Naive thymus-derived CD4-positive, alpha-beta T cell (primary cell): ENCODE results near the gene MACF1. TPM values are rescaled to one million over a fixed set of nuclear protein-coding genes. Genes with fewer than 3 reads are reported as not detected.
"Not testable (repeated sequence)": the region's sequence is repeated elsewhere in the genome, so short reads cannot be mapped to it uniquely, and the experiment has no call there.

Source experiments
- ATAC-seq: fragments of 150-1000 bp; cut with Tn5 transposase; 2 replicates; pipeline ENCODE4 v1.10.0; 2021; ENCODE audit warnings: mild to moderate bottlenecking, moderate library complexity
- CTCF ChIA-PET: fragments of 350-600 bp; sonication (Branson Sonifier 250); formaldehyde crosslinking; loops from one replicate; lab custom pipeline; 2021; ENCODE audit warnings: antibody characterized with exemption; lab: Charles Lee
- POLR2A ChIA-PET: fragments of 350-600 bp; sonication (Branson Sonifier 250); formaldehyde crosslinking; loops from one replicate; lab custom pipeline; 2021; ENCODE audit warnings: antibody characterized with exemption, inconsistent platforms; lab: Charles Lee
- DNase-seq, 9 donors: peaks; one replicate each; pipeline versions ENCODE4 v3.0.0 to v3.0.0-alpha.2; 2020 to 2022; ENCODE audit warnings: mixed read lengths in 1 of 9
- H3K27ac ChIP-seq: one replicate; pipeline ENCODE4 v1.7.0; 2013; ENCODE audit warnings: mild to moderate bottlenecking, low read depth, low read length, moderate library complexity
- H3K27me3 ChIP-seq, 2 donors: one replicate each; pipeline ENCODE4 v1.7.0; 2013; ENCODE audit warnings: low read length in 2 of 2, mild to moderate bottlenecking in 2 of 2, moderate library complexity in 2 of 2; ENCODE audit not compliant: control insufficient read depth in 2 of 2, insufficient read depth in 2 of 2
- H3K36me3 ChIP-seq, 3 experiments: 1 replicate in 2 of 3; 2 replicates in 1 of 3; pipeline ENCODE4 v1.7.0; 2013; ENCODE audit warnings: low read length in 3 of 3, mild to moderate bottlenecking in 3 of 3, moderate library complexity in 1 of 3; ENCODE audit not compliant: insufficient read depth in 3 of 3, control insufficient read depth in 2 of 3
- H3K4me1 ChIP-seq, 2 donors: one replicate each; pipeline ENCODE4 v1.7.0; 2013; ENCODE audit warnings: low read length in 2 of 2, mild to moderate bottlenecking in 2 of 2, moderate library complexity in 1 of 2; ENCODE audit not compliant: control insufficient read depth in 2 of 2, insufficient read depth in 2 of 2
- H3K4me3 ChIP-seq: 2 replicates; pipeline ENCODE4 v1.7.0; 2013; ENCODE audit warnings: mild to moderate bottlenecking, low read length
- H3K9me3 ChIP-seq, 3 experiments: 1 replicate in 2 of 3; 2 replicates in 1 of 3; pipeline ENCODE4 v1.7.0; 2013; ENCODE audit warnings: low read length in 3 of 3; ENCODE audit not compliant: control insufficient read depth in 2 of 3
- H3K27ac Mint-ChIP-seq, 9 donors: one replicate each; pipeline ENCODE4 v1.8.0; 2020 to 2022; ENCODE audit warnings: mixed read lengths in 9 of 9, mild to moderate bottlenecking in 8 of 9, moderate library complexity in 5 of 9, inconsistent platforms in 2 of 9
- H3K27me3 Mint-ChIP-seq, 5 donors: one replicate each; pipeline ENCODE4 v1.8.0; 2021 to 2022; ENCODE audit warnings: mixed read lengths in 5 of 5, mild to moderate bottlenecking in 1 of 5
- H3K36me3 Mint-ChIP-seq, 5 donors: one replicate each; pipeline ENCODE4 v1.8.0; 2020 to 2022; ENCODE audit warnings: mixed read lengths in 5 of 5, mild to moderate bottlenecking in 3 of 5, inconsistent platforms in 1 of 5
- H3K4me1 Mint-ChIP-seq, 7 donors: one replicate each; pipeline ENCODE4 v1.8.0; 2020 to 2022; ENCODE audit warnings: mixed read lengths in 7 of 7, mild to moderate bottlenecking in 3 of 7, inconsistent platforms in 1 of 7
- H3K4me3 Mint-ChIP-seq, 10 donors: one replicate each; pipeline ENCODE4 v1.8.0; 2020 to 2022; ENCODE audit warnings: mild to moderate bottlenecking in 10 of 10, mixed read lengths in 10 of 10, moderate library complexity in 6 of 10, inconsistent platforms in 2 of 10
- H3K9me3 Mint-ChIP-seq, 11 donors: one replicate each; pipeline ENCODE4 v1.8.0; 2020 to 2022; ENCODE audit warnings: mixed read lengths in 11 of 11, mild to moderate bottlenecking in 4 of 11, inconsistent platforms in 1 of 11, moderate library complexity in 1 of 11
- intact Hi-C, 2 donors: fragments of 100-400 bp; cut with micrococcal nuclease; formaldehyde crosslinking; loops; one replicate each; pipeline ENCODE4 v1.15.1; 2023
- polyA plus RNA-seq, 2 donors: library from polyadenylated mRNA; unstranded; fragments of 300-500 nt; fragmentation: Illumina TruSeq; gene quantifications; one replicate each; pipeline ENCODE4 v1.2.3, GENCODE V29; 2021
- total RNA-seq, 6 experiments: library from RNA in 5 of 6; stranded (reverse) in 5 of 6; gene quantifications; 1 replicate in 5 of 6; 2 replicates in 1 of 6; pipeline ENCODE4 v1.2.3 and lab custom pipeline; 2021 to 2026

Gene MACF1
- total and polyA plus RNA-seq, 7 experiments from 2014 or later: 21.2 to 409 (median 288) TPM

DNA sequence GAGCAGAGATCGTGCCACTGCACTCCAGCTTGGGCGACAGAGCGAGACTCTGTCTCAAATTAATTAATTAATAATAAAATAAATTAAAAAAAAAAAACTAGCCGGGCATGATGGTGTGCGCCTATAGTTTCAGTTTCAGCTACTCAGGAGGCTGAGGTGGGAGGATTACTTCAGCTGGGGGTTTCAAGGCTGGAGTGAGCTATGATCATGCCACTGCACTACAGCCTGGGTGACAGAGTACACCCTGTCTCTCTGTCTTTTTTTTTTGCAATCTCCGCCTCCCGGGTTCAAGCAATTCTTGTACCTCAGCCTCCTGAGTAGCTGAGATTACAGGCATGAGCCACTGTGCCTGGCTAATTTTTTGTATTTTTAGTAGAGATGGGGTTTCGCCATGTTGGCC lies 42.7 kb upstream of the MACF1 start:
- DNase-seq, H3K27ac Mint-ChIP-seq, H3K9me3 ChIP-seq, H3K36me3 Mint-ChIP-seq, ATAC-seq, H3K4me1 Mint-ChIP-seq, H3K4me3 ChIP-seq, intact Hi-C loops, H3K27me3 ChIP-seq, H3K9me3 Mint-ChIP-seq, H3K36me3 ChIP-seq, H3K27ac ChIP-seq, H3K4me1 ChIP-seq, H3K4me3 Mint-ChIP-seq: not testable (repeated sequence)
- peaks cover 0 to 23% (median 0%) of the 10 kb centered on the region in 5 donors for H3K27me3 Mint-ChIP-seq
- ChIA-PET CTCF (interaction anchor here (0.8 kb wide), 1 partner anchor 20 kb away, joined by 3 read pairs; no protein-coding TSS in a partner anchor), POLR2A (interaction anchor here (0.6 kb wide), 1 partner anchor 1231 kb away, joined by 3 read pairs; no protein-coding TSS in a partner anchor)

DNA sequence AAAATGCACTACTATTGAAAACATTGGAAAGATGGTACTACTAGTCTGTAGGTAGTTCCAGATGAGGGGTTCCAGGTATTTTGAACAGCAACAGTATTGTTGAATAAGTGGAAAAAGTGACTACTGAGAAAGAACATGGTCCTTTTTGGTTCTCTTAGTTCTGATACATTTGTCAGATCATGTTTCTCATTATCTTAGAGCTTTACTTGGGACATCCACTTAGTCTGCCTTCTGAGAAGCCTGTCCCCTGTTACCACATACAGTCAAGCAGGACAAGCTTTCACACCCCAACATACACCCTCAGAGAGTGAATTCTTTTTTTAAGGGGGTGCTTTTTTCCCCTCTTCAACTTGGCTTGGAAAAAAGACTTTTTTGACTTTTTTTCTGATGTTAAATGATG lies 41.0 kb upstream of the MACF1 start:
- no peak for ATAC-seq
- Mint-ChIP-seq H3K36me3 (no peaks in the 10 kb centered on the region), H3K9me3 (peaks cover 0 to 1% (median 0%) of the 10 kb centered on the region in 11 donors), H3K27ac (no peak overlapping the region), H3K4me3 (no peak overlapping the region), H3K4me1 (peaks cover 0 to 11% (median 0%) of the 10 kb centered on the region in 7 donors), H3K27me3 (peaks cover 0 to 26% (median 0%) of the 10 kb centered on the region in 5 donors)
- intact Hi-C loops: no loop called here
- ChIA-PET CTCF (interaction anchor here (0.9 kb wide), 1 partner anchor 10 kb away, joined by 3 read pairs; no protein-coding TSS in a partner anchor), POLR2A (no interaction called here)
- Histone ChIP-seq H3K4me1 (no peaks in the 10 kb centered on the region), H3K9me3 (no peaks in the 10 kb centered on the region), H3K27ac (no peak overlapping the region), H3K36me3 (no peaks in the 10 kb centered on the region), H3K4me3 (no peak overlapping the region), H3K27me3 (no peaks in the 10 kb centered on the region)
- DNase-seq: no peak

DNA sequence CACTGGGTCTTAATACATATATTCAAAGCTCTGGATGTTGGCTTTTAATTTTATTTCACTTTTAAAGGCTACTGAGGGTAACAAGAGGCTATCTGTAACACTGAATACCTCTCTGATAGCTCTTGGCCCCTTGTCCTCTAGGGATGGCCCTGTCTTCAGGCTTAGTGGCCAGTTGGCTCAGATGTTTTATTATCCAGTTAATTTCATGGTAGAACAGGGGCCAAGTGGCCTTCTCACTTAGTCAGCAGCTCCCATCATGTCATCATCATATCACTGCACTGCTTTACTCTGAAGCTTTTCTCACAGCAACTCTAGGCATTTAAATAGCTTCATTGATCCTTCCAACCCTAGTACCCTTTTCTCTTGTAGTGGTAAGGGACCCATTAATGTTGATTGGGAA lies 40.2 kb upstream of the MACF1 start:
- Histone ChIP-seq H3K4me3 (no peak overlapping the region), H3K36me3 (no peaks in the 10 kb centered on the region), H3K27me3 (no peaks in the 10 kb centered on the region), H3K4me1 (no peaks in the 10 kb centered on the region), H3K9me3 (no peaks in the 10 kb centered on the region), H3K27ac (no peak overlapping the region)
- H3K4me3 Mint-ChIP-seq: no peak overlapping the region
- ATAC-seq (no peak), DNase-seq (no peak)
- H3K4me1 Mint-ChIP-seq: peaks cover 0 to 10% (median 0%) of the 10 kb centered on the region in 7 donors
- peaks cover 0 to 19% (median 0%) of the 10 kb centered on the region in 5 donors for H3K27me3 Mint-ChIP-seq
- intact Hi-C loops: no loop called here
- no peak overlapping the region for H3K27ac Mint-ChIP-seq
- peaks cover 0 to 1% (median 0%) of the 10 kb centered on the region in 11 donors for H3K9me3 Mint-ChIP-seq
- CTCF ChIA-PET: no interaction called here
- POLR2A ChIA-PET: interaction anchor here (1.3 kb wide), 1 partner anchor 12 kb away, joined by 3 read pairs; no protein-coding TSS in a partner anchor
- H3K36me3 Mint-ChIP-seq: no peaks in the 10 kb centered on the region

DNA sequence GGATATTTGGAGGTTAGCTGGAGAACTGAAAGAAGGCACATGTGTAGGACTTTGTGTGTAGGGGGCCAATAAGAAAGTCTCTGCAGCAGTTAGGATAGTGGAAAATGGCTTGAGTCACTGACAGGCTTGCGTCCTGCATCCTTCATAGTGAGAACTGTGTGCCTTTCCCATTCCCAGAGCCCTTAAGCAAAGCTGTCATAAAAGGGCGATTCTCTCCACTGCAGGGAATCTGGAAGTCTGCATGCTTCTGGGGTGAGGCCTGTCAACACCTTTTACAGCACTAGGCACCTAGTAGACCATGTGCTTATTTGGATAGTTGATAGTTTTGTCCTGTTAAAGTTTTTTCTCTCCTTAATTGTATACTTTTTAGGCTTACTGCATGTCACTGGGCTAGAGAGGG lies 39.4 kb upstream of the MACF1 start:
- Mint-ChIP-seq H3K4me1 (peaks cover 0 to 9% (median 0%) of the 10 kb centered on the region in 7 donors), H3K27ac (no peak overlapping the region), H3K36me3 (no peaks in the 10 kb centered on the region), H3K4me3 (no peak overlapping the region), H3K27me3 (peaks cover 0 to 12% (median 0%) of the 10 kb centered on the region in 5 donors), H3K9me3 (peaks cover 0 to 1% (median 0%) of the 10 kb centered on the region in 11 donors)
- no peak overlapping the region for H3K4me3 ChIP-seq
- H3K27me3 ChIP-seq: no peaks in the 10 kb centered on the region
- H3K9me3 ChIP-seq: no peaks in the 10 kb centered on the region
- no peak overlapping the region for H3K27ac ChIP-seq
- no peak for DNase-seq
- ATAC-seq: no peak
- POLR2A ChIA-PET: interaction anchor here (1.3 kb wide), 1 partner anchor 11 kb away, joined by 3 read pairs; no protein-coding TSS in a partner anchor
- H3K36me3 ChIP-seq: no peaks in the 10 kb centered on the region
- intact Hi-C loops: no loop called here
- CTCF ChIA-PET: no interaction called here
- no peaks in the 10 kb centered on the region for H3K4me1 ChIP-seq

DNA sequence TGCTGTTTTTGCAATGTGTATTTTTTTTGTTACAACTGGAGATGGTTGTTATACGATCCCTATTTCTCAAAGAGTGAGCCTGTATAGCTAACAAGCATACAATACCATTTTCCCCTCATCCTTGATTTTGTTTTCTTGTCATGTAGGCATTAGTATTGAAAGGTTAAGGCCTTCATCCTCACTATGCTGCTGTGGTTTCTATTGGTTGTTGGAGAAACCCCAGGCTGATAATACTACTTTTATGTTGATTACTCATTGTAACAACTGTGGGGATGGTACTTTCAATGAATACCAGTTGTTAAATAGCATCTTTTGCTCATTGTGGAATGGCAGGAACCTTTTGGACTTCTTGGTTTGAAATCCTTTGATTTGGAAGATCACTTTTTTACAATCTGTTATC lies 39.0 kb upstream of the MACF1 start:
- H3K36me3 ChIP-seq: no peaks in the 10 kb centered on the region
- POLR2A ChIA-PET: no interaction called here
- no peaks in the 10 kb centered on the region for H3K9me3 ChIP-seq
- H3K27ac ChIP-seq: no peak overlapping the region
- no peak for DNase-seq
- H3K27ac Mint-ChIP-seq: no peak overlapping the region
- CTCF ChIA-PET: no interaction called here
- H3K4me1 Mint-ChIP-seq: peaks cover 0 to 9% (median 0%) of the 10 kb centered on the region in 7 donors
- no peak for ATAC-seq
- H3K4me1 ChIP-seq: no peaks in the 10 kb centered on the region
- no peaks in the 10 kb centered on the region for H3K36me3 Mint-ChIP-seq
- no peaks in the 10 kb centered on the region for H3K27me3 ChIP-seq
- H3K9me3 Mint-ChIP-seq: peaks cover 0 to 1% (median 0%) of the 10 kb centered on the region in 11 donors
- intact Hi-C loops: no loop called here
- H3K27me3 Mint-ChIP-seq: peaks cover 0 to 7% (median 0%) of the 10 kb centered on the region in 5 donors
- no peak overlapping the region for H3K4me3 Mint-ChIP-seq
- no peak overlapping the region for H3K4me3 ChIP-seq

DNA sequence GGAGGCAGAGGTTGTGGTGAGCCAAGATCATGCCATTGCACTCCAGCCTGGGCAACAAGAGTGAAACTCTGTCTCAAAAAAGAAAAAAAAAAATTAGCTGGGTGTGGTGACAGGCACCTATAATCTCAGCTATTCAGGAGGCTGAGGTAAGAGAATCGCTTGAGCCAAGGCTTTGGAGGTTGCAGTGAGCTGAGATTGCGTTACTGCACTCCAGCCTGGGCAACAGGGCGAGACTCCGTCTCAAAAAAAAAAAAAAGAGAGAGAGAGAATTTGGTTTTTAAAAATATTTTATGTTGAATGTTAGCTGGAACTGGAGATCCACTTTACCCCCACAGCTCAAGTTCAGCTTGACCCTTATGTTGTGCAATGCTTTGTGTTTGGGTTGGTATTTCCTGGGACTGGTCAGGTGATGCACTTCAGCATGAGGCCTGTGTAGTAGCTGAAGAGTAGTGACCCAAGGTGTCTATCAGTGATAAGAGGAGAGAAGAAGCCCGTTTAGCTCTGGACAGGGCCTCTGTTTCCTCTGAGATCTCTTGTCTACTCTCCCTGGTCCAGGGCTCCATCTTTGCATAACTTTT lies 36.8 kb upstream of the MACF1 start:
- intact Hi-C loops: no loop called here
- no peaks in the 10 kb centered on the region for H3K9me3 ChIP-seq
- ATAC-seq (no peak), DNase-seq (no peak)
- H3K27ac Mint-ChIP-seq: no peak overlapping the region
- H3K36me3 Mint-ChIP-seq: no peaks in the 10 kb centered on the region
- H3K27ac ChIP-seq: no peak overlapping the region
- H3K4me1 Mint-ChIP-seq: peaks cover 0 to 9% (median 0%) of the 10 kb centered on the region in 7 donors
- no peak overlapping the region for H3K4me3 Mint-ChIP-seq
- H3K9me3 Mint-ChIP-seq: no peaks in the 10 kb centered on the region
- CTCF ChIA-PET: interaction anchor here (0.6 kb wide), 2 partner anchors 25 to 91 kb away, joined by 3 to 8 read pairs; no protein-coding TSS in a partner anchor
- peaks cover 0 to 5% (median 0%) of the 10 kb centered on the region in 5 donors for H3K27me3 Mint-ChIP-seq
- no peaks in the 10 kb centered on the region for H3K36me3 ChIP-seq
- H3K27me3 ChIP-seq: no peaks in the 10 kb centered on the region
- H3K4me3 ChIP-seq: no peak overlapping the region
- no peaks in the 10 kb centered on the region for H3K4me1 ChIP-seq
- POLR2A ChIA-PET: no interaction called here
